Mucosa of rectum (tissue), 2 donors: Measurements from ENCODE around the gene PAQR5.

Experiments
- H3K27ac ChIP-seq, 2 donors: one replicate each; pipeline ENCODE4 v1.7.0; 2013; ENCODE audit warnings: inconsistent platforms in 2 of 2, low read depth in 2 of 2, low read length in 2 of 2
- H3K27me3 ChIP-seq, 2 donors: one replicate each; pipeline ENCODE4 v1.7.0; 2013; ENCODE audit warnings: low read length in 2 of 2; ENCODE audit not compliant: control insufficient read depth in 2 of 2, insufficient read depth in 2 of 2
- H3K36me3 ChIP-seq, 2 donors: one replicate each; pipeline ENCODE4 v1.7.0; 2013; ENCODE audit warnings: low read length in 2 of 2; ENCODE audit not compliant: control insufficient read depth in 2 of 2, insufficient read depth in 2 of 2
- H3K4me1 ChIP-seq, 2 donors: one replicate each; pipeline ENCODE4 v1.7.0; 2013; ENCODE audit warnings: low read length in 2 of 2, mild to moderate bottlenecking in 1 of 2; ENCODE audit not compliant: control insufficient read depth in 2 of 2, insufficient read depth in 2 of 2
- H3K4me3 ChIP-seq, 2 donors: one replicate each; pipeline ENCODE4 v1.7.0; 2013; ENCODE audit warnings: low read length in 2 of 2
- H3K9ac ChIP-seq, 2 donors: one replicate each; pipeline ENCODE4 v1.7.0; 2013; ENCODE audit warnings: low read length in 2 of 2, low read depth in 1 of 2, mild to moderate bottlenecking in 1 of 2
- H3K9me3 ChIP-seq, 2 donors: one replicate each; pipeline ENCODE4 v1.7.0; 2013; ENCODE audit warnings: low read length in 2 of 2; ENCODE audit not compliant: control insufficient read depth in 2 of 2
- donor health status: healthy.
- donor health status: Normal muscosa, but diverticular disease.

Gene PAQR5

GRCh38 chr15:69412701-69413100 is 114.0 kb downstream of the PAQR5 start:
- H3K4me3 ChIP-seq = no peak overlapping the region
- no peak overlapping the region for H3K9ac ChIP-seq
- H3K9me3 ChIP-seq = no peaks in the 10 kb centered on the region
- H3K27me3 ChIP-seq = no peaks in the 10 kb centered on the region
- no peak overlapping the region for H3K27ac ChIP-seq
- H3K4me1 ChIP-seq = peaks cover 6 to 7% of the 10 kb centered on the region in 2 donors
- H3K36me3 ChIP-seq = no peaks in the 10 kb centered on the region

- H3K27me3 ChIP-seq = no peaks in the 10 kb centered on the region
- H3K27ac ChIP-seq = peak within 1 kb of the TSS in 1 of 2 donors; percentile 17
- H3K36me3 ChIP-seq = peaks cover 0 to under 1% of the 10 kb centered on the region in 2 donors
- peak within 1 kb of the TSS; percentile 10 to 61 for H3K9ac ChIP-seq
- no peaks in the 10 kb centered on the region for H3K9me3 ChIP-seq
- H3K4me1 ChIP-seq = peaks cover 6 to 7% of the 10 kb centered on the region in 2 donors
- H3K4me3 ChIP-seq = peak within 1 kb of the TSS; percentile 69 to 75
These were observed 115.3 kb downstream of the PAQR5 start, which contains the start of gene KIF23 for GRCh38 chr15:69413822-69414700. Gene KIF23, plus strand, starts transcription at chr15:69414349. Its CDS starts 117 bp downstream, at chr15:69414466.

GRCh38 chr15:69414701-69415167 is 116.0 kb downstream of the PAQR5 start:
- peaks cover 6 to 7% of the 10 kb centered on the region in 2 donors for H3K4me1 ChIP-seq
- H3K27ac ChIP-seq = peak overlapping the region in 1 of 2 donors; percentile 17
- peak overlapping the region; percentile 69 to 75 for H3K4me3 ChIP-seq
- H3K27me3 ChIP-seq = no peaks in the 10 kb centered on the region
- no peaks in the 10 kb centered on the region for H3K9me3 ChIP-seq
- H3K36me3 ChIP-seq = peaks cover 0 to 4% of the 10 kb centered on the region in 2 donors
- H3K9ac ChIP-seq = peak overlapping the region in 1 of 2 donors; percentile 61

GRCh38 chr15:69415381-69415780 is 116.7 kb downstream of the PAQR5 start:
- no peaks in the 10 kb centered on the region for H3K9me3 ChIP-seq
- H3K27me3 ChIP-seq = no peaks in the 10 kb centered on the region
- peaks cover 6 to 7% of the 10 kb centered on the region in 2 donors for H3K4me1 ChIP-seq
- H3K9ac ChIP-seq = no peak overlapping the region
- H3K36me3 ChIP-seq = peaks cover 0 to 4% of the 10 kb centered on the region in 2 donors
- H3K27ac ChIP-seq = no peak overlapping the region
- H3K4me3 ChIP-seq = peak overlapping the region in 1 of 2 donors; percentile 75

- Histone ChIP-seq H3K9me3 (no peaks in the 10 kb centered on the region), H3K4me3 (no peak overlapping the region), H3K27ac (no peak overlapping the region), H3K27me3 (no peaks in the 10 kb centered on the region), H3K36me3 (peaks cover 0 to 8% of the 10 kb centered on the region in 2 donors), H3K9ac (no peak overlapping the region), H3K4me1 (peaks cover 6 to 7% of the 10 kb centered on the region in 2 donors)
These were observed 118.9 kb downstream of the PAQR5 start for GRCh38 chr15:69417581-69417980.

GRCh38 chr15:69421498-69421897 is 122.8 kb downstream of the PAQR5 start:
- no peaks in the 10 kb centered on the region for H3K4me1 ChIP-seq
- no peaks in the 10 kb centered on the region for H3K27me3 ChIP-seq
- H3K36me3 ChIP-seq = peaks cover 7 to 18% of the 10 kb centered on the region in 2 donors
- no peak overlapping the region for H3K9ac ChIP-seq
- H3K9me3 ChIP-seq = no peaks in the 10 kb centered on the region
- H3K4me3 ChIP-seq = no peak overlapping the region
- no peak overlapping the region for H3K27ac ChIP-seq

GRCh38 chr15:69422336-69422895 is 123.7 kb downstream of the PAQR5 start:
- Histone ChIP-seq H3K9ac (no peak overlapping the region), H3K27me3 (no peaks in the 10 kb centered on the region), H3K4me3 (no peak overlapping the region), H3K9me3 (no peaks in the 10 kb centered on the region), H3K27ac (no peak overlapping the region), H3K4me1 (no peaks in the 10 kb centered on the region), H3K36me3 (peaks cover 7 to 19% of the 10 kb centered on the region in 2 donors)

- Histone ChIP-seq H3K36me3 (peaks cover 7 to 19% of the 10 kb centered on the region in 2 donors), H3K27me3 (no peaks in the 10 kb centered on the region), H3K27ac (no peak overlapping the region), H3K9me3 (no peaks in the 10 kb centered on the region), H3K9ac (no peak overlapping the region), H3K4me3 (no peak overlapping the region), H3K4me1 (no peaks in the 10 kb centered on the region)
These were observed 125.3 kb downstream of the PAQR5 start for GRCh38 chr15:69424001-69424400.

GRCh38 chr15:69424748-69425413 is 126.2 kb downstream of the PAQR5 start:
- no peaks in the 10 kb centered on the region for H3K9me3 ChIP-seq
- no peak overlapping the region for H3K27ac ChIP-seq
- no peaks in the 10 kb centered on the region for H3K4me1 ChIP-seq
- no peaks in the 10 kb centered on the region for H3K27me3 ChIP-seq
- H3K36me3 ChIP-seq = peaks cover 7 to 15% of the 10 kb centered on the region in 2 donors
- no peak overlapping the region for H3K9ac ChIP-seq
- H3K4me3 ChIP-seq = no peak overlapping the region

- Histone ChIP-seq H3K36me3 (peaks cover 0 to 5% of the 10 kb centered on the region in 2 donors), H3K4me1 (no peaks in the 10 kb centered on the region), H3K4me3 (no peak overlapping the region), H3K27me3 (no peaks in the 10 kb centered on the region), H3K27ac (no peak overlapping the region), H3K9me3 (no peaks in the 10 kb centered on the region), H3K9ac (no peak overlapping the region)
These were observed 135.1 kb downstream of the PAQR5 start for GRCh38 chr15:69433831-69434230.
